ENCODE results near the gene GNL1. TPM values are rescaled to one million over a fixed set of nuclear protein-coding genes. Genes with fewer than 3 reads are reported as not detected.

GNL1 gene
- total and polyA plus RNA-seq, 9 of the 15 experiments (the other 6 are each of a cell fraction or from before 2014, with no cell fraction given) = 0.73 to 112 (median 58.0) TPM

GRCh38 chr6:30515944-30516753 is 40.1 kb downstream of the GNL1 start (continued):
- TF ChIP-seq CTCFL (IDR thresholded peaks at IDR 0.05; ENCODE audit: borderline replicate concordance, insufficient read depth, low read depth, low read length, poor library complexity, severe bottlenecking) = no peak
- no peak for TF ChIP-seq ZNF561 (CRISPR knock-in tag; conservative IDR thresholded peaks at IDR 0.05)
- TF ChIP-seq BHLHE40 (IDR thresholded peaks at IDR 0.05; ENCODE audit: low read length) = peak; percentile 37; the same call in 1 of the 2 replicates
- no peak for TF ChIP-seq ATF1 (CRISPR knock-in tag; IDR thresholded peaks at IDR 0.05)
- TF ChIP-seq ATF1 (tag; IDR thresholded peaks at IDR 0.05) = peak; percentile 81
- TF ChIP-seq CREB3L1 (IDR thresholded peaks at IDR 0.05; ENCODE audit: borderline replicate concordance, low read depth) = peak; percentile 51
- TF ChIP-seq POLR2H (tag; IDR thresholded peaks at IDR 0.05; ENCODE audit: low read depth) = peak; percentile 98
- peak; percentile 88; the same call in 1 of the 2 replicates for TF ChIP-seq SREBF2 (CRISPR knock-in tag; IDR thresholded peaks at IDR 0.05)
- peak; percentile 15 for TF ChIP-seq NFYB (IDR thresholded peaks at IDR 0.05; ENCODE audit: extremely low read depth, insufficient read length)
- TF ChIP-seq MYNN (IDR thresholded peaks at IDR 0.05) = 0 out of 2 replicates have a peak, but pooled peaks have one; percentile 54
- TF ChIP-seq MYNN (CRISPR knock-in tag; IDR thresholded peaks at IDR 0.05) = no peak
- TF ChIP-seq CXXC5 (CRISPR knock-in tag; IDR thresholded peaks at IDR 0.05) = peak; percentile 72
- TF ChIP-seq DEAF1 (CRISPR knock-in tag; IDR thresholded peaks at IDR 0.05) = peak; percentile 18; the same call in 1 of the 2 replicates
- no peak for TF ChIP-seq YBX1 (IDR thresholded peaks at IDR 0.05)
- peak; percentile 55; the same call in 1 of the 2 replicates for TF ChIP-seq HDAC2 (IDR thresholded peaks at IDR 0.05)
- peak; percentile 50; the same call in 1 of the 2 replicates for TF ChIP-seq STAT6 (CRISPR knock-in tag; IDR thresholded peaks at IDR 0.05)
- no peak for TF ChIP-seq STAG1 (CRISPR knock-in tag; IDR thresholded peaks at IDR 0.05; ENCODE audit: borderline replicate concordance)
- peak; percentile 43; the same call in 1 of the 2 replicates for TF ChIP-seq FOXK1 (CRISPR knock-in tag; IDR thresholded peaks at IDR 0.05; ENCODE audit: borderline replicate concordance)
- TF ChIP-seq THRAP3 (IDR thresholded peaks at IDR 0.05; ENCODE audit: borderline replicate concordance) = 0 out of 2 replicates have a peak, but pooled peaks have one; percentile 51
- no peak for TF ChIP-seq ZEB2 (IDR thresholded peaks at IDR 0.05)

Data from K562 (cell line).